Effector memory CD4-positive, alpha-beta T cell (primary cell): ENCODE results near the gene BAIAP2L1.

Source experiments
- DNase-seq, 3 donors: peaks; one replicate each; pipeline ENCODE4 v3.0.0-alpha.2; 2020
- H3K27ac ChIP-seq: 2 replicates; pipeline ENCODE4 v1.7.0; 2013; ENCODE audit warnings: mild to moderate bottlenecking, low read length, moderate library complexity; ENCODE audit not compliant: insufficient read depth, poor library complexity, severe bottlenecking
- H3K27me3 ChIP-seq: replicated peaks from 2 replicates; pipeline ENCODE4 v1.7.0; 2013; ENCODE audit warnings: mild to moderate bottlenecking, low read length; ENCODE audit not compliant: insufficient read depth, control insufficient read depth, poor library complexity, severe bottlenecking
- H3K36me3 ChIP-seq: 2 replicates; pipeline ENCODE4 v1.7.0; 2013; ENCODE audit warnings: mild to moderate bottlenecking, low read length, moderate library complexity; ENCODE audit not compliant: control insufficient read depth, insufficient read depth
- H3K4me1 ChIP-seq: 2 replicates; pipeline ENCODE4 v1.7.0; 2013; ENCODE audit warnings: low read length, mild to moderate bottlenecking; ENCODE audit not compliant: control insufficient read depth, insufficient read depth, poor library complexity, severe bottlenecking
- H3K4me3 ChIP-seq: 2 replicates; pipeline ENCODE4 v1.7.0; 2013; ENCODE audit warnings: low read length, low read depth, mild to moderate bottlenecking; ENCODE audit not compliant: insufficient read depth, poor library complexity, severe bottlenecking
- H3K9me3 ChIP-seq: 2 replicates; pipeline ENCODE4 v1.7.0; 2013; ENCODE audit warnings: mild to moderate bottlenecking, low read length, moderate library complexity; ENCODE audit not compliant: control insufficient read depth

The BAIAP2L1 gene

GRCh38 chr7:98314469-98314868 is 86.4 kb downstream of the BAIAP2L1 start:
- Histone ChIP-seq H3K4me1 (no peaks in the 10 kb centered on the region), H3K9me3 (no peaks in the 10 kb centered on the region), H3K36me3 (no peaks in the 10 kb centered on the region), H3K27me3 (no peaks in the 10 kb centered on the region), H3K4me3 (no peak overlapping the region), H3K27ac (no peak overlapping the region)
- no peak for DNase-seq

GRCh38 chr7:98312201-98312600 is 88.7 kb downstream of the BAIAP2L1 start:
- Histone ChIP-seq H3K27ac (no peak overlapping the region), H3K4me1 (no peaks in the 10 kb centered on the region), H3K36me3 (no peaks in the 10 kb centered on the region)

GRCh38 chr7:98309566-98309965 is 91.3 kb downstream of the BAIAP2L1 start:
- H3K9me3 ChIP-seq, result no peaks in the 10 kb centered on the region
- H3K4me3 ChIP-seq, result no peak overlapping the region
- DNase-seq, result no peak
- H3K27me3 ChIP-seq, result no peaks in the 10 kb centered on the region
- no peaks in the 10 kb centered on the region for H3K4me1 ChIP-seq
- H3K36me3 ChIP-seq, result no peaks in the 10 kb centered on the region
- H3K27ac ChIP-seq, result no peak overlapping the region

More at GRCh38 chr7:98312201-98312600, 88.7 kb downstream of the BAIAP2L1 start:
- H3K4me3 ChIP-seq, result no peak overlapping the region
- DNase-seq, result no peak
- no peaks in the 10 kb centered on the region for H3K9me3 ChIP-seq
- H3K27me3 ChIP-seq, result no peaks in the 10 kb centered on the region

GRCh38 chr7:98307971-98308466 is 92.9 kb downstream of the BAIAP2L1 start:
- no peaks in the 10 kb centered on the region for H3K9me3 ChIP-seq
- DNase-seq, result no peak
- H3K36me3 ChIP-seq, result no peaks in the 10 kb centered on the region
- no peak overlapping the region for H3K4me3 ChIP-seq
- no peaks in the 10 kb centered on the region for H3K4me1 ChIP-seq
- H3K27me3 ChIP-seq, result no peaks in the 10 kb centered on the region
- H3K27ac ChIP-seq, result no peak overlapping the region

- no peak overlapping the region for H3K27ac ChIP-seq
- no peaks in the 10 kb centered on the region for H3K27me3 ChIP-seq
- no peak for DNase-seq
- no peaks in the 10 kb centered on the region for H3K36me3 ChIP-seq
- no peak overlapping the region for H3K4me3 ChIP-seq
- no peaks in the 10 kb centered on the region for H3K9me3 ChIP-seq
- H3K4me1 ChIP-seq, result no peaks in the 10 kb centered on the region
These were observed 94.8 kb downstream of the BAIAP2L1 start for GRCh38 chr7:98305951-98306535.

- Histone ChIP-seq H3K27me3 (no peaks in the 10 kb centered on the region), H3K36me3 (no peaks in the 10 kb centered on the region), H3K27ac (no peak overlapping the region), H3K4me3 (no peak overlapping the region), H3K9me3 (no peaks in the 10 kb centered on the region), H3K4me1 (no peaks in the 10 kb centered on the region)
- no peak for DNase-seq
These were observed 97.0 kb downstream of the BAIAP2L1 start for GRCh38 chr7:98303906-98304305.

- no peak overlapping the region for H3K4me3 ChIP-seq
- H3K27ac ChIP-seq, result no peak overlapping the region
- H3K9me3 ChIP-seq, result no peaks in the 10 kb centered on the region
- H3K36me3 ChIP-seq, result no peaks in the 10 kb centered on the region
- H3K27me3 ChIP-seq, result no peaks in the 10 kb centered on the region
- no peak for DNase-seq
- no peaks in the 10 kb centered on the region for H3K4me1 ChIP-seq
These were observed 97.6 kb downstream of the BAIAP2L1 start for GRCh38 chr7:98303176-98303865.

GRCh38 chr7:98301693-98302470 is 99.0 kb downstream of the BAIAP2L1 start:
- Histone ChIP-seq H3K4me1 (no peaks in the 10 kb centered on the region), H3K36me3 (no peaks in the 10 kb centered on the region), H3K27me3 (no peaks in the 10 kb centered on the region), H3K9me3 (no peaks in the 10 kb centered on the region), H3K4me3 (no peak overlapping the region), H3K27ac (no peak overlapping the region)
- no peak for DNase-seq

GRCh38 chr7:98300595-98301372 is 100.1 kb downstream of the BAIAP2L1 start:
- H3K4me1 ChIP-seq, result no peaks in the 10 kb centered on the region

More at GRCh38 chr7:98300595-98301372, 100.1 kb downstream of the BAIAP2L1 start:
- Histone ChIP-seq H3K4me3 (no peak overlapping the region), H3K27ac (no peak overlapping the region), H3K36me3 (no peaks in the 10 kb centered on the region), H3K27me3 (no peaks in the 10 kb centered on the region), H3K9me3 (no peaks in the 10 kb centered on the region)
- DNase-seq, result no peak
